Endothelial cell of umbilical vein (primary cell): Measurements from ENCODE around the gene RANBP3. TPM values are rescaled to one million over a fixed set of nuclear protein-coding genes. Genes with fewer than 3 reads are reported as not detected.

Experiments
- BruUV-seq: library from RNA; stranded (reverse); fragments of 400-500 nt; replicated peaks from 2 replicates; lab custom pipeline; 2021; lab: Mats Ljungman, UMichigan
- CTCF ChIA-PET: fragments of 300-600, 350-600 bp; sonication (Branson Sonifier 250); formaldehyde crosslinking; loops from one replicate; lab custom pipeline; 2021; ENCODE audit warnings: antibody characterized with exemption, inconsistent platforms; lab: Charles Lee
- POLR2A ChIA-PET: fragments of 300-600, 350-600 bp; sonication (Branson Sonifier 250); formaldehyde crosslinking; loops from one replicate; lab custom pipeline; 2021; ENCODE audit warnings: antibody characterized with exemption, inconsistent platforms; lab: Charles Lee
- DNase-seq: peaks from one replicate; pipeline ENCODE4 v3.0.0-alpha.2; 2011; ENCODE audit warnings: low read depth, low spot score
- FAIRE-seq: peaks from 2 replicates; lab custom pipeline; 2011; peaks lifted over from hg19 to GRCh38; lab: Jason Lieb, UNC
- H2AFZ ChIP-seq: 2 replicates; pipeline ENCODE4 v1.6.0; 2012; ENCODE audit warnings: low read depth, low read length, control low read depth, inconsistent platforms
- H3K27ac ChIP-seq: 2 replicates; pipeline ENCODE4 v1.5.1; 2011; ENCODE audit warnings: low read depth, mild to moderate bottlenecking, control low read depth, low read length, moderate library complexity; ENCODE audit not compliant: insufficient read depth
- H3K27me3 ChIP-seq, 2 experiments: 2 replicates each; pipeline versions ENCODE4 v1.6.0 to v1.6.1; 2011; ENCODE audit warnings: low read length in 2 of 2, mixed read lengths in 1 of 2; ENCODE audit not compliant: control insufficient read depth in 2 of 2, insufficient read depth in 2 of 2
- H3K36me3 ChIP-seq, 2 experiments: 2 replicates in 1 of 2; 3 replicates in 1 of 2; pipeline ENCODE4 v1.5.1; 2011; ENCODE audit warnings: low read length in 2 of 2, mild to moderate bottlenecking in 1 of 2, moderate library complexity in 1 of 2; ENCODE audit not compliant: control insufficient read depth in 2 of 2, insufficient read depth in 2 of 2; ENCODE audit errors: extremely low read depth in 1 of 2
- H3K4me1 ChIP-seq: 3 replicates; pipeline ENCODE4 v1.5.1; 2011; ENCODE audit warnings: mild to moderate bottlenecking, low read length; ENCODE audit not compliant: control insufficient read depth, insufficient read depth; ENCODE audit errors: extremely low read depth
- H3K4me2 ChIP-seq: 2 replicates; pipeline ENCODE4 v1.6.1; 2011; ENCODE audit warnings: low read length, control low read depth, mixed read lengths; ENCODE audit not compliant: insufficient read depth
- H3K4me3 ChIP-seq, 3 experiments: fragments of 200-600 bp in 1 of 3; sonication (generic), shearing (Covaris generic) in 1 of 3; replicated peaks in 1 of 3; 2 replicates each; pipeline ENCODE4 v1.5.1; 2011 to 2016; ENCODE audit warnings: control low read depth in 3 of 3, low read length in 3 of 3, mild to moderate bottlenecking in 2 of 3, inconsistent platforms in 1 of 3, low read depth in 1 of 3, moderate library complexity in 1 of 3; ENCODE audit not compliant: insufficient read depth in 1 of 3
- H3K79me2 ChIP-seq: 2 replicates; pipeline ENCODE4 v1.6.0; 2012; ENCODE audit warnings: low read length, inconsistent platforms; ENCODE audit not compliant: control insufficient read depth, insufficient read depth
- H3K9ac ChIP-seq: replicated peaks from 2 replicates; pipeline ENCODE3; 2011; ENCODE audit warnings: low read length, control low read depth; ENCODE audit not compliant: insufficient read depth; ENCODE audit errors: extremely low read depth
- H3K9me1 ChIP-seq: replicated peaks from 3 replicates; pipeline ENCODE4 v1.6.0; 2011; ENCODE audit warnings: mild to moderate bottlenecking, low read length; ENCODE audit not compliant: control insufficient read depth, insufficient read depth; ENCODE audit errors: extremely low read depth
- H3K9me3 ChIP-seq: replicated peaks from 2 replicates; pipeline ENCODE4 v1.5.1; 2012; ENCODE audit warnings: low read length, inconsistent platforms; ENCODE audit not compliant: control insufficient read depth, insufficient read depth
- H4K20me1 ChIP-seq: replicated peaks from 2 replicates; pipeline ENCODE3; 2011; ENCODE audit warnings: mild to moderate bottlenecking, low read length; ENCODE audit not compliant: control insufficient read depth, insufficient read depth; ENCODE audit errors: extremely low read depth
- CTCF ChIP-seq, 2 donors: IDR thresholded peaks; 1 replicate in 1 of 2; 2 replicates in 1 of 2; pipeline ENCODE4 v1.5.1; 2011; ENCODE audit warnings: low read length in 2 of 2, mild to moderate bottlenecking in 2 of 2, moderate library complexity in 2 of 2, control low read depth in 1 of 2, inconsistent platforms in 1 of 2, low read depth in 1 of 2; ENCODE audit not compliant: insufficient read depth in 1 of 2; ENCODE audit errors: extremely low read depth in 1 of 2
- EZH2 ChIP-seq: IDR thresholded peaks from 2 replicates; pipeline ENCODE4 v1.6.1; 2012; ENCODE audit warnings: borderline replicate concordance, low read depth, mild to moderate bottlenecking, moderate library complexity, low read length, inconsistent platforms; ENCODE audit not compliant: severe bottlenecking
- FOS ChIP-seq: IDR thresholded peaks from 2 replicates; pipeline ENCODE4 v1.6.1; 2011; ENCODE audit warnings: mild to moderate bottlenecking, low read length, moderate library complexity, borderline replicate concordance; ENCODE audit not compliant: insufficient read depth
- GATA2 ChIP-seq: IDR thresholded peaks from 2 replicates; pipeline ENCODE4 v1.7.0; 2011; ENCODE audit warnings: low read depth, mild to moderate bottlenecking, moderate library complexity, mixed read lengths, low read length; ENCODE audit not compliant: insufficient read length, insufficient read depth
- JUN ChIP-seq: IDR thresholded peaks from 2 replicates; pipeline ENCODE4 v1.6.1; 2011; ENCODE audit warnings: borderline replicate concordance, low read depth; ENCODE audit not compliant: insufficient read length, insufficient read depth
- MAX ChIP-seq: IDR thresholded peaks from 2 replicates; pipeline ENCODE4 v1.6.1; 2011; ENCODE audit not compliant: insufficient read depth, insufficient read length
- MYC ChIP-seq: IDR thresholded peaks from one replicate; pipeline ENCODE4 v1.6.1; 2011; ENCODE audit warnings: mild to moderate bottlenecking, low read depth, low read length
- POLR2A ChIP-seq: IDR thresholded peaks from 2 replicates; pipeline ENCODE4 v1.6.1; 2012; ENCODE audit warnings: low read depth, mild to moderate bottlenecking, control low read depth, low read length
- POLR2AphosphoS5 ChIP-seq: IDR thresholded peaks from 2 replicates; pipeline ENCODE4 v1.6.1; 2012; ENCODE audit warnings: low read depth, mild to moderate bottlenecking, control low read depth, low read length, moderate library complexity; ENCODE audit not compliant: insufficient read depth
- dilution Hi-C: fragments of 300-500 bp; cut with MboI; formaldehyde crosslinking; loops from one replicate; pipeline ENCODE4 v1.15.0; 2019; ENCODE audit warnings: low sequenced_read_pairs; ENCODE audit not compliant: extremely low pct_ligation_motif_present
- intact Hi-C: fragments of 100-400 bp; cut with micrococcal nuclease; formaldehyde crosslinking; loops from one replicate; pipeline ENCODE4 v1.10.0; 2022
- polyA plus RNA-seq, 4 experiments: library from polyadenylated mRNA; depleted of rRNA in 3 of 4; stranded (reverse) in 3 of 4; unstranded in 1 of 4; fragments of >200 nt; gene quantifications; 2 replicates each; pipeline versions ENCODE4 v1.2.1 to v1.2.3, GENCODE V29; 2011 to 2012; ENCODE audit warnings: missing spikeins in 1 of 4
- total RNA-seq: library from RNA; stranded (reverse); gene quantifications from 2 replicates; pipeline ENCODE4 v1.2.3, GENCODE V29; 2021

The RANBP3 gene
- total and polyA plus RNA-seq, 2 donors (not counting 3 experiments of a cell fraction or from before 2014, with no cell fraction given) = 72.3 to 85.3 TPM

- Histone ChIP-seq H4K20me1 (no peaks in the 10 kb centered on the region), H3K9me1 (no peaks in the 10 kb centered on the region), H3K9me3 (no peaks in the 10 kb centered on the region), H3K4me3 (no peak overlapping the region), H3K27me3 (no peaks in the 10 kb centered on the region), H3K4me2 (no peak overlapping the region), H3K36me3 (peaks cover 0 to 10% of the 10 kb centered on the region in 2 experiments), H3K79me2 (peaks cover 57% of the 10 kb centered on the region), H2AFZ (no peak overlapping the region), H3K27ac (no peak overlapping the region), H3K9ac (no peak overlapping the region), H3K4me1 (peaks cover 29% of the 10 kb centered on the region)
- intact Hi-C loops = no loop called here
- ChIA-PET POLR2A (no interaction called here), CTCF (interaction anchor here (1.0 to 7.2 kb wide), 2 partner anchors 19 to 74 kb away, joined by 3 to 46 read pairs; no protein-coding TSS in a partner anchor)
- dilution Hi-C loops = no loop called here
- no peak for FAIRE-seq
- DNase-seq = no peak
- TF ChIP-seq EZH2 = no peak
- TF ChIP-seq FOS = no peak
- TF ChIP-seq MYC = no peak
- no peak for TF ChIP-seq GATA2
- TF ChIP-seq JUN = no peak
- TF ChIP-seq MAX = no peak
- no peak for TF ChIP-seq POLR2AphosphoS5
- no peak for TF ChIP-seq POLR2A
- no peak for TF ChIP-seq CTCF (IDR thresholded peaks at IDR 0.05; ENCODE audit: extremely low read depth in 1 of 2, insufficient read depth in 1 of 2, low read depth in 1 of 2, low read length in 2 of 2)
- BruUV-seq = no TSS peak
Measured at GRCh38 chr19:5948752-5949564, 29.0 kb downstream of the RANBP3 start.
